ENCODE results near the gene C2.
A peak's percentile ranks its signal among the peaks of the same experiment; 100 is the strongest.

C2 gene

DNA sequence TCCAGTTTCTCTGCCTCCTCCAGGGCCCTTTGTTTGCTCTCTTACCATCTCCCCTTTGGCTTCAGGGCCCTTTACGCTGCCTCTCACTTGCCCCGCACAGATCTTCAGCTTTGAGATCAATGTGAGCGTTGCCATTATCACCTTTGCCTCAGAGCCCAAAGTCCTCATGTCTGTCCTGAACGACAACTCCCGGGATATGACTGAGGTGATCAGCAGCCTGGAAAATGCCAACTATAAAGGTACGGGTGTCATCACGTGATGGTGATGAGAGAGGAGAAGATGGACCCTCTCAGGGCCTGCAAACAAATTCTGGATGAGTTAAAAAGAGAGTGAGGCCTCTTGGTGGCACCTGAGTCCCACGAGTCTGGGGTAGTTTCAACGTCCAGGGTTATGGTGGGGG, 8.3 kb downstream of the C2 start:
- H3K36me3 Mint-ChIP-seq (ENCODE audit: low read depth): no peaks in the 10 kb centered on the region
- H3K27me3 Mint-ChIP-seq (ENCODE audit: low read depth): peaks cover 5% of the 10 kb centered on the region
- peaks cover 7% of the 10 kb centered on the region for H3K4me1 Mint-ChIP-seq
- no peak overlapping the region for H3K27ac Mint-ChIP-seq
- TF ChIP-seq, protein P1, sequence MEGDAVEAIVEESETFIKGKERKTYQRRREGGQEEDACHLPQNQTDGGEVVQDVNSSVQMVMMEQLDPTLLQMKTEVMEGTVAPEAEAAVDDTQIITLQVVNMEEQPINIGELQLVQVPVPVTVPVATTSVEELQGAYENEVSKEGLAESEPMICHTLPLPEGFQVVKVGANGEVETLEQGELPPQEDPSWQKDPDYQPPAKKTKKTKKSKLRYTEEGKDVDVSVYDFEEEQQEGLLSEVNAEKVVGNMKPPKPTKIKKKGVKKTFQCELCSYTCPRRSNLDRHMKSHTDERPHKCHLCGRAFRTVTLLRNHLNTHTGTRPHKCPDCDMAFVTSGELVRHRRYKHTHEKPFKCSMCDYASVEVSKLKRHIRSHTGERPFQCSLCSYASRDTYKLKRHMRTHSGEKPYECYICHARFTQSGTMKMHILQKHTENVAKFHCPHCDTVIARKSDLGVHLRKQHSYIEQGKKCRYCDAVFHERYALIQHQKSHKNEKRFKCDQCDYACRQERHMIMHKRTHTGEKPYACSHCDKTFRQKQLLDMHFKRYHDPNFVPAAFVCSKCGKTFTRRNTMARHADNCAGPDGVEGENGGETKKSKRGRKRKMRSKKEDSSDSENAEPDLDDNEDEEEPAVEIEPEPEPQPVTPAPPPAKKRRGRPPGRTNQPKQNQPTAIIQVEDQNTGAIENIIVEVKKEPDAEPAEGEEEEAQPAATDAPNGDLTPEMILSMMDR (IDR thresholded peaks at IDR 0.05; ENCODE audit: unreplicated experiment in 3 of 3): no peak
- H3K9me3 Mint-ChIP-seq: no peaks in the 10 kb centered on the region
- no peak overlapping the region for H3K4me3 Mint-ChIP-seq

DNA sequence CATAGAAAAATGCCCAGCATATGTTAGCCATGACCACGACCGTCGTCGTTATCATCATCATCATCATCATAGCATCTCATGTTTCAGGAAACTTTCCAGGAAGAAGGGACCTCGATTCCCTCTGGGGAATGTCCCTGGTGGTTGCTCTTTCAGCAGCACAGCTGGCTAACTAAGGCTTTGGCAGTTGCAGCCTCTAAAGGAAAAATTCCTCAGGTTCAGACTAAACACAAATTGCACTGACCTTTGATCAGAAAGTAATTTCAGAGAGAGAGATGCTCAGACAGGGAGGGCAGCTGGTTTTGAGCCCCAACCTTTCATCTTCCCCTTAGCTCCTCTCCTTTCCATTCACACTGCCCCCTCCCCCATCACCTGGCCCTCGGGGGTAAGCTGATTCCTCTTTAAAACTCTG, 12.7 kb downstream of the C2 start:
- Mint-ChIP-seq H3K4me3 (no peak overlapping the region), H3K27ac (peak overlapping the region; percentile 70 to 82 (median 72)), H3K4me1 (peaks cover 7% of the 10 kb centered on the region), H3K36me3 (ENCODE audit: low read depth) (no peaks in the 10 kb centered on the region), H3K9me3 (no peaks in the 10 kb centered on the region), H3K27me3 (ENCODE audit: low read depth) (peaks cover 10% of the 10 kb centered on the region)
- TF ChIP-seq, protein P1 (IDR thresholded peaks at IDR 0.05; ENCODE audit: unreplicated experiment in 3 of 3): no peak

DNA sequence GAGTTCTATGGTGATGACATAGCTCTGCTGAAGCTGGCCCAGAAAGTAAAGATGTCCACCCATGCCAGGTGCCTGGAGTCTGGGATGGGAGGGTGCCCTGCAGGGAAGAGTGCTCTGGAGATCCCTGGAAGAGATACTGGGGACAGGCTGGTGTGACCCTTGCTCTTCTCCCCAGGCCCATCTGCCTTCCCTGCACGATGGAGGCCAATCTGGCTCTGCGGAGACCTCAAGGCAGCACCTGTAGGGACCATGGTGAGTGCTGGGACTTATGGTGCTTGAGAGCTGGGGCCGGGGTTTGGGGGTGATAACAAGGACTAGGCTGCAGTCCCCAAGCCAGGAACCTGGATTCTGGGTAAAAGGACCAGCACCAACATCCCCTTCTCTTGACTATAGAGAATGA, 16.2 kb downstream of the C2 start:
- Mint-ChIP-seq H3K27me3 (ENCODE audit: low read depth) (peaks cover 14% of the 10 kb centered on the region), H3K36me3 (ENCODE audit: low read depth) (no peaks in the 10 kb centered on the region), H3K27ac (no peak overlapping the region), H3K9me3 (no peaks in the 10 kb centered on the region), H3K4me1 (peaks cover 13% of the 10 kb centered on the region), H3K4me3 (no peak overlapping the region)
- TF ChIP-seq, protein P1 (IDR thresholded peaks at IDR 0.05; ENCODE audit: unreplicated experiment in 3 of 3): no peak

DNA sequence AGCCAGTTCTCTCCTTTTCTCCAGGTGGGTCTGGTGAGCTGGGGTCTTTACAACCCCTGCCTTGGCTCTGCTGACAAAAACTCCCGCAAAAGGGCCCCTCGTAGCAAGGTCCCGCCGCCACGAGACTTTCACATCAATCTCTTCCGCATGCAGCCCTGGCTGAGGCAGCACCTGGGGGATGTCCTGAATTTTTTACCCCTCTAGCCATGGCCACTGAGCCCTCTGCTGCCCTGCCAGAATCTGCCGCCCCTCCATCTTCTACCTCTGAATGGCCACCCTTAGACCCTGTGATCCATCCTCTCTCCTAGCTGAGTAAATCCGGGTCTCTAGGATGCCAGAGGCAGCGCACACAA, 17.6 kb downstream of the C2 start:
- H3K4me1 Mint-ChIP-seq: peaks cover 13% of the 10 kb centered on the region
- H3K9me3 Mint-ChIP-seq: no peaks in the 10 kb centered on the region
- no peaks in the 10 kb centered on the region for H3K36me3 Mint-ChIP-seq (ENCODE audit: low read depth)
- peak overlapping the region in 2 of 3 experiments; percentile 14 to 44 for H3K27ac Mint-ChIP-seq
- H3K27me3 Mint-ChIP-seq (ENCODE audit: low read depth): peaks cover 14% of the 10 kb centered on the region
- H3K4me3 Mint-ChIP-seq: no peak overlapping the region
- TF ChIP-seq, protein P1 (IDR thresholded peaks at IDR 0.05; ENCODE audit: unreplicated experiment in 3 of 3): no peak

DNA sequence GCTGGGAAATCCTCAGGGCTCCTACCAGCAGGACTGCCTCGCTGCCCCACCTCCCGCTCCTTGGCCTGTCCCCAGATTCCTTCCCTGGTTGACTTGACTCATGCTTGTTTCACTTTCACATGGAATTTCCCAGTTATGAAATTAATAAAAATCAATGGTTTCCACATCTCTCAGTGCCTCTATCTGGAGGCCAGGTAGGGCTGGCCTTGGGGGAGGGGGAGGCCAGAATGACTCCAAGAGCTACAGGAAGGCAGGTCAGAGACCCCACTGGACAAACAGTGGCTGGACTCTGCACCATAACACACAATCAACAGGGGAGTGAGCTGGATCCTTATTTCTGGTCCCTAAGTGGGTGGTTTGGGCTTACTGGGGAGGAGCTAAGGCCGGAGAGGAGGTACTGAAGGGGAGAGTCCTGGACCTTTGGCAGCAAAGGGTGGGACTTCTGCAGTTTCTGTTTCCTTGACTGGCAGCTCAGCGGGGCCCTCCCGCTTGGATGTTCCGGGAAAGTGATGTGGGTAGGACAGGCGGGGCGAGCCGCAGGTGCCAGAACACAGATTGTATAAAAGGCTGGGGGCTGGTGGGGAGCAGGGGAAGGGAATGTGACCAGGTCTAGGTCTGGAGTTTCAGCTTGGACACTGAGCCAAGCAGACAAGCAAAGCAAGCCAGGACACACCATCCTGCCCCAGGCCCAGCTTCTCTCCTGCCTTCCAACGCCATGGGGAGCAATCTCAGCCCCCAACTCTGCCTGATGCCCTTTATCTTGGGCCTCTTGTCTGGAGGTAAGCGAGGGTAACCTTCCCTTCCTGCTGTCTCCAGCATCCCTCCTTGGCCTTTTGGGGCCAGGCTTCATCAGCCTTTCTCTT, 18.2 kb downstream of the C2 start, which contains the start of gene CFB:
Gene CFB (plus strand): TSS at position 589 of the 863 bp plus-strand sequence. CDS start 127 bp downstream, at position 716.
- TF ChIP-seq, protein P1 (IDR thresholded peaks at IDR 0.05; ENCODE audit: unreplicated experiment in 3 of 3): no peak
- Mint-ChIP-seq H3K4me1 (peaks cover 7% of the 10 kb centered on the region), H3K4me3 (no peak within 1 kb of the TSS), H3K9me3 (no peaks in the 10 kb centered on the region), H3K36me3 (ENCODE audit: low read depth) (peaks cover under 1% of the 10 kb centered on the region), H3K27ac (peak within 1 kb of the TSS in 2 of 3 experiments; percentile 14 to 44), H3K27me3 (ENCODE audit: low read depth) (peaks cover 10% of the 10 kb centered on the region)
